A673 (cell line): Measurements from ENCODE around the gene PTPN5. TPM values are rescaled to one million over a fixed set of nuclear protein-coding genes. Genes with fewer than 3 reads are reported as not detected.

ENCODE experiments used
- BruUV-seq: library from RNA; stranded (reverse); fragments of 400-500 nt; replicated peaks from 2 replicates; lab custom pipeline; 2021; lab: Mats Ljungman, UMichigan
- CTCF ChIA-PET: fragments of 300-600 bp; sonication (Branson Sonifier 250); formaldehyde crosslinking; loops from one replicate; lab custom pipeline; 2022; ENCODE audit warnings: antibody characterized with exemption; lab: Charles Lee
- POLR2A ChIA-PET: fragments of 300-600 bp; sonication (Branson Sonifier 250); formaldehyde crosslinking; loops from one replicate; lab custom pipeline; 2022; ENCODE audit warnings: antibody characterized with exemption; ENCODE audit not compliant: low non-redundant PET; lab: Charles Lee
- DNase-seq: peaks from one replicate; pipeline ENCODE4 v3.0.0-alpha.2; 2015; ENCODE audit warnings: low spot score
- H3K27ac ChIP-seq: fragments of 200-600 bp; sonication (generic); 2 replicates; pipeline ENCODE4 v1.5.1; 2016; ENCODE audit warnings: mixed run types, low read depth, mild to moderate bottlenecking, mixed read lengths, antibody characterized with exemption, low read length; ENCODE audit not compliant: poor library complexity, severe bottlenecking
- H3K27me3 ChIP-seq: fragments of 200-600 bp; sonication (generic); replicated peaks from 2 replicates; pipeline ENCODE4 v1.6.1; 2017; ENCODE audit warnings: mixed run types, low read depth, mild to moderate bottlenecking, mixed read lengths, antibody characterized with exemption, low read length; ENCODE audit not compliant: insufficient read depth, poor library complexity
- H3K36me3 ChIP-seq: fragments of 200-600 bp; sonication (generic); 2 replicates; pipeline ENCODE4 v1.6.1; 2016; ENCODE audit warnings: mixed run types, mild to moderate bottlenecking, mixed read lengths, antibody characterized with exemption, low read length; ENCODE audit not compliant: insufficient read depth, poor library complexity, severe bottlenecking
- H3K4me1 ChIP-seq: fragments of 200-600 bp; sonication (generic); 2 replicates; pipeline ENCODE4 v1.6.1; 2017; ENCODE audit warnings: mixed run types, mild to moderate bottlenecking, mixed read lengths, antibody characterized with exemption, low read length; ENCODE audit not compliant: insufficient read depth, poor library complexity, severe bottlenecking
- H3K4me3 ChIP-seq: fragments of 200-600 bp; sonication (generic); 2 replicates; pipeline ENCODE4 v1.5.1; 2016; ENCODE audit warnings: low read depth, mixed run types, mild to moderate bottlenecking, mixed read lengths, low read length; ENCODE audit not compliant: poor library complexity, severe bottlenecking
- H3K9me3 ChIP-seq: fragments of 200-600 bp; sonication (generic); 2 replicates; pipeline ENCODE4 v1.6.1; 2016; ENCODE audit warnings: mixed run types, low read depth, mild to moderate bottlenecking, mixed read lengths, antibody characterized with exemption, low read length; ENCODE audit not compliant: poor library complexity, severe bottlenecking
- EZH2 ChIP-seq: fragments of 200-600 bp; sonication (generic); IDR thresholded peaks from 2 replicates; pipeline ENCODE4 v1.6.1; 2017; ENCODE audit warnings: borderline replicate concordance, low read depth, mild to moderate bottlenecking, mixed read lengths, antibody characterized with exemption, low read length; ENCODE audit not compliant: poor library complexity, severe bottlenecking
- intact Hi-C: fragments of 100-400 bp; cut with micrococcal nuclease; formaldehyde crosslinking; loops from one replicate; pipeline ENCODE4 v1.10.0; 2022; ENCODE audit not compliant: unreplicated experiment
- total RNA-seq: library from RNA; stranded (reverse); gene quantifications from 2 replicates; pipeline ENCODE4 v1.2.3, GENCODE V29; 2021
- TF ChIP-seq, protein P1 (sequence below): fragments of 300-800, 200-600 bp; sonication (generic); conservative IDR thresholded peaks from 2 replicates; pipeline ENCODE4 v1.5.1; 2017; ENCODE audit warnings: low read depth, mild to moderate bottlenecking, antibody characterized with exemption, low read length, moderate library complexity, mixed read lengths

PTPN5 gene
- total RNA-seq, 1 experiment from 2014 or later = 0.21 TPM

DNA sequence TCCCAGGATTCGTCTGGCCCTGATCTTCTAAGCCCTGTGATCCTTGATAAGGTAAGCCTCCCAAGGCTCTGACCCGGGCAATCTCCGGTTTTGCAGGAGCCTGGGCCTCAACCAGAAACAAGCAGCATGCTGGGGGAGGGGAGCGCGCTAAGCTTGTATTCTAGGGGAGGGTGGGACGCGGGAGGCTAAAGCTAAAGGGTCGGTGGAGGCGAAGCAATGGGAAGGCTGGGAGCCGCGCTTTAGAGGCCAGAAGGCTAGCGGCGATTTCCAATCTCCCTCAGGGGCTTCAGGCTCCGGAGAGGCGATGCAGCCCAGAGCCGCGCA, 753 bp downstream of the PTPN5 start:
- Histone ChIP-seq H3K36me3 (no peaks in the 10 kb centered on the region), H3K27me3 (peaks cover 51% of the 10 kb centered on the region), H3K4me1 (no peaks in the 10 kb centered on the region), H3K9me3 (no peaks in the 10 kb centered on the region), H3K27ac (no peak overlapping the region), H3K4me3 (no peak overlapping the region)
- intact Hi-C loops = no loop called here
- ChIA-PET POLR2A (no interaction called here), CTCF (no interaction called here)
- no peak for DNase-seq
- TF ChIP-seq, protein P1, sequence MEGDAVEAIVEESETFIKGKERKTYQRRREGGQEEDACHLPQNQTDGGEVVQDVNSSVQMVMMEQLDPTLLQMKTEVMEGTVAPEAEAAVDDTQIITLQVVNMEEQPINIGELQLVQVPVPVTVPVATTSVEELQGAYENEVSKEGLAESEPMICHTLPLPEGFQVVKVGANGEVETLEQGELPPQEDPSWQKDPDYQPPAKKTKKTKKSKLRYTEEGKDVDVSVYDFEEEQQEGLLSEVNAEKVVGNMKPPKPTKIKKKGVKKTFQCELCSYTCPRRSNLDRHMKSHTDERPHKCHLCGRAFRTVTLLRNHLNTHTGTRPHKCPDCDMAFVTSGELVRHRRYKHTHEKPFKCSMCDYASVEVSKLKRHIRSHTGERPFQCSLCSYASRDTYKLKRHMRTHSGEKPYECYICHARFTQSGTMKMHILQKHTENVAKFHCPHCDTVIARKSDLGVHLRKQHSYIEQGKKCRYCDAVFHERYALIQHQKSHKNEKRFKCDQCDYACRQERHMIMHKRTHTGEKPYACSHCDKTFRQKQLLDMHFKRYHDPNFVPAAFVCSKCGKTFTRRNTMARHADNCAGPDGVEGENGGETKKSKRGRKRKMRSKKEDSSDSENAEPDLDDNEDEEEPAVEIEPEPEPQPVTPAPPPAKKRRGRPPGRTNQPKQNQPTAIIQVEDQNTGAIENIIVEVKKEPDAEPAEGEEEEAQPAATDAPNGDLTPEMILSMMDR = no peak
- BruUV-seq = no TSS peak

DNA sequence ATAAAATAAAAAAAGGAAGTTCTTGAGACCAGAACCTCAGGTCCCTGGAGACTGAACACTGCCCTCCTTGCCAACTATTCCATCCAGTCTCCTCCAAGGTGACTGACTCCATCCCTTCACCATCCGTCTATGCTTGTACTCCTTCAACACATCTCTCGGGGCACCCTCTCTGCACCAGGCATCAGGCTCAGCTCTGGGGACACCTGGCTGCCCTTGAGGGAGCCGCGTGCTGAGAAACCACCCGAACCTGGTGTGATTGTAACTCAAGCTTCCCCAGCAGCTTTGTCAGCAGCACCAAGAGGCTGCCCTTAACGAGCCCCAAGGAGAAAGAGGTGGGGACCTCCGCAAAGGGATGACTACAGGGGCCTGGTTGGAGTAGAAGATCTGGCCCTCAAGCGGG, 1.7 kb downstream of the PTPN5 start:
- Histone ChIP-seq H3K27me3 (peaks cover 51% of the 10 kb centered on the region), H3K9me3 (no peaks in the 10 kb centered on the region), H3K36me3 (no peaks in the 10 kb centered on the region), H3K4me3 (no peak overlapping the region), H3K27ac (no peak overlapping the region), H3K4me1 (no peaks in the 10 kb centered on the region)
- no peak for DNase-seq
- TF ChIP-seq EZH2 = no peak
- TF ChIP-seq, protein P1 = no peak
- intact Hi-C loops = no loop called here
- CTCF ChIA-PET = no interaction called here
- POLR2A ChIA-PET = no interaction called here
- BruUV-seq = no TSS peak

DNA sequence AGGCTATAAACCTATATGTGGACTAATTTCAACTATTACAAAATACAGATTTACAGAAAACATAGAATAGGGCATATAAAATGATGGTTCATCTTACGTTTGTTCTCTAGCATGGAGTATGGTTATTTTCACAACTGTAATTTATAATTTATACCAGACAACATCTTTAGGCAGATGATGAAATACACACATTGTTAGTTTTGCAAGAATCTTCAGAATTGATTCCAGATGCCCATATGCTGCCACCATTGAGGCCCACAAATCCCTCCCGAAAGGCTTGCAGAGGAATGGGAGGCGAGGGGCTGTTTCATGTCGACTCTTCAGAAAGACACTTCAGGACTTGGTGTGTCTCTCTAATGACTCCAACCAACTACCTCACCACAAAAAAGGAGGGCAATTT, 6.2 kb downstream of the PTPN5 start:
- no TSS peak for BruUV-seq
- H3K4me3 ChIP-seq = no peak overlapping the region
- intact Hi-C loops = no loop called here
- TF ChIP-seq EZH2 = no peak
- TF ChIP-seq, protein P1 = no peak
- CTCF ChIA-PET = no interaction called here
- POLR2A ChIA-PET = no interaction called here
- H3K27ac ChIP-seq = no peak overlapping the region
- H3K27me3 ChIP-seq = peaks cover 26% of the 10 kb centered on the region
- no peaks in the 10 kb centered on the region for H3K4me1 ChIP-seq
- DNase-seq = no peak
- no peaks in the 10 kb centered on the region for H3K36me3 ChIP-seq
- H3K9me3 ChIP-seq = no peaks in the 10 kb centered on the region
